ENCODE data around the gene OR2J2.

- TF ChIP-seq CTCF (IDR thresholded peaks at IDR 0.05) (no peak), POLR2AphosphoS5 (IDR thresholded peaks at IDR 0.05) (no peak)
These were observed 31.3 kb downstream of the OR2J2 start for GRCh38 chr6:29201966-29202365.
